Type B pancreatic cell (in vitro differentiated cells): ENCODE measurements around the gene PKHD1. TPM values are rescaled to one million over a fixed set of nuclear protein-coding genes. Genes with fewer than 3 reads are reported as not detected.

ENCODE experiments used
- DNase-seq: peaks from one replicate; pipeline ENCODE4 v3.0.0; 2021; ENCODE audit warnings: mixed read lengths; ENCODE audit not compliant: unreplicated experiment; ENCODE audit errors: extremely low spot score
- H3K27ac Mint-ChIP-seq: 2 replicates; pipeline ENCODE4 v1.8.0; 2021; ENCODE audit warnings: mild to moderate bottlenecking, mixed read lengths
- H3K27me3 Mint-ChIP-seq: 2 replicates; pipeline ENCODE4 v1.8.0; 2021; ENCODE audit warnings: mixed read lengths
- H3K36me3 Mint-ChIP-seq: 2 replicates; pipeline ENCODE4 v1.8.0; 2021; ENCODE audit warnings: mixed read lengths
- H3K4me1 Mint-ChIP-seq: one replicate; pipeline ENCODE4 v1.8.0; 2021; ENCODE audit warnings: mixed read lengths; ENCODE audit not compliant: unreplicated experiment
- H3K4me3 Mint-ChIP-seq: 2 replicates; pipeline ENCODE4 v1.8.0; 2021; ENCODE audit warnings: mild to moderate bottlenecking, mixed read lengths
- H3K9me3 Mint-ChIP-seq: 2 replicates; pipeline ENCODE4 v1.8.0; 2021; ENCODE audit warnings: mixed read lengths
- CTCF ChIP-seq: fragments of 200-600 bp; sonication (generic); conservative IDR thresholded peaks from 2 replicates; pipeline ENCODE4 v1.5.0; 2021; ENCODE audit warnings: antibody characterized with exemption, mild to moderate bottlenecking
- total RNA-seq: library from RNA; stranded (reverse); gene quantifications from 2 replicates; pipeline ENCODE4 v1.2.1, GENCODE V29; 2021; ENCODE audit warnings: low replicate concordance

Gene PKHD1
- total RNA-seq, 1 donor from 2014 or later = 0.75 TPM

GRCh38 chr6:52055451-52055850 is 32.0 kb downstream of the PKHD1 start:
- Mint-ChIP-seq H3K4me3 (no peak overlapping the region), H3K9me3 (no peaks in the 10 kb centered on the region), H3K27ac (no peak overlapping the region), H3K27me3 (peaks cover 18% of the 10 kb centered on the region), H3K4me1 (no peaks in the 10 kb centered on the region), H3K36me3 (no peaks in the 10 kb centered on the region)
- TF ChIP-seq CTCF = no peak
- DNase-seq = no peak

GRCh38 chr6:52053038-52053695 is 34.2 kb downstream of the PKHD1 start:
- Mint-ChIP-seq H3K36me3 (no peaks in the 10 kb centered on the region), H3K27me3 (peaks cover 21% of the 10 kb centered on the region), H3K4me3 (no peak overlapping the region), H3K4me1 (no peaks in the 10 kb centered on the region), H3K27ac (no peak overlapping the region), H3K9me3 (no peaks in the 10 kb centered on the region)
- no peak for DNase-seq
- no peak for TF ChIP-seq CTCF

- no peak for DNase-seq
- no peaks in the 10 kb centered on the region for H3K9me3 Mint-ChIP-seq
- no peak overlapping the region for H3K4me3 Mint-ChIP-seq
- no peaks in the 10 kb centered on the region for H3K4me1 Mint-ChIP-seq
- no peaks in the 10 kb centered on the region for H3K36me3 Mint-ChIP-seq
- no peak for TF ChIP-seq CTCF
- peaks cover 13% of the 10 kb centered on the region for H3K27me3 Mint-ChIP-seq
- no peak overlapping the region for H3K27ac Mint-ChIP-seq
These were observed 37.4 kb downstream of the PKHD1 start for GRCh38 chr6:52050051-52050405.

- no peaks in the 10 kb centered on the region for H3K4me1 Mint-ChIP-seq
- peak; percentile 85 for TF ChIP-seq CTCF
- peaks cover 13% of the 10 kb centered on the region for H3K27me3 Mint-ChIP-seq
- no peaks in the 10 kb centered on the region for H3K9me3 Mint-ChIP-seq
- H3K4me3 Mint-ChIP-seq = no peak overlapping the region
- H3K36me3 Mint-ChIP-seq = no peaks in the 10 kb centered on the region
- no peak overlapping the region for H3K27ac Mint-ChIP-seq
- DNase-seq = no peak
These were observed 38.0 kb downstream of the PKHD1 start for GRCh38 chr6:52049252-52050050.

- Mint-ChIP-seq H3K4me1 (no peaks in the 10 kb centered on the region), H3K9me3 (no peaks in the 10 kb centered on the region), H3K27ac (peak overlapping the region; percentile 87), H3K36me3 (no peaks in the 10 kb centered on the region), H3K4me3 (no peak overlapping the region), H3K27me3 (peaks cover 10% of the 10 kb centered on the region)
- DNase-seq = no peak
- no peak for TF ChIP-seq CTCF
These were observed 41.0 kb downstream of the PKHD1 start for GRCh38 chr6:52046456-52046855.
